Effector memory CD4-positive, alpha-beta T cell (primary cell): ENCODE measurements around the gene SCAF8.
"Not testable (repeated sequence)": the region's sequence is repeated elsewhere in the genome, so short reads cannot be mapped to it uniquely, and the experiment has no call there.

Source experiments
- DNase-seq, 3 donors: peaks; one replicate each; pipeline ENCODE4 v3.0.0-alpha.2; 2020
- H3K27ac ChIP-seq: 2 replicates; pipeline ENCODE4 v1.7.0; 2013; ENCODE audit warnings: mild to moderate bottlenecking, low read length, moderate library complexity; ENCODE audit not compliant: insufficient read depth, poor library complexity, severe bottlenecking
- H3K27me3 ChIP-seq: replicated peaks from 2 replicates; pipeline ENCODE4 v1.7.0; 2013; ENCODE audit warnings: mild to moderate bottlenecking, low read length; ENCODE audit not compliant: insufficient read depth, control insufficient read depth, poor library complexity, severe bottlenecking
- H3K36me3 ChIP-seq: 2 replicates; pipeline ENCODE4 v1.7.0; 2013; ENCODE audit warnings: mild to moderate bottlenecking, low read length, moderate library complexity; ENCODE audit not compliant: control insufficient read depth, insufficient read depth
- H3K4me1 ChIP-seq: 2 replicates; pipeline ENCODE4 v1.7.0; 2013; ENCODE audit warnings: low read length, mild to moderate bottlenecking; ENCODE audit not compliant: control insufficient read depth, insufficient read depth, poor library complexity, severe bottlenecking
- H3K4me3 ChIP-seq: 2 replicates; pipeline ENCODE4 v1.7.0; 2013; ENCODE audit warnings: low read length, low read depth, mild to moderate bottlenecking; ENCODE audit not compliant: insufficient read depth, poor library complexity, severe bottlenecking
- H3K9me3 ChIP-seq: 2 replicates; pipeline ENCODE4 v1.7.0; 2013; ENCODE audit warnings: mild to moderate bottlenecking, low read length, moderate library complexity; ENCODE audit not compliant: control insufficient read depth

Gene SCAF8

DNA sequence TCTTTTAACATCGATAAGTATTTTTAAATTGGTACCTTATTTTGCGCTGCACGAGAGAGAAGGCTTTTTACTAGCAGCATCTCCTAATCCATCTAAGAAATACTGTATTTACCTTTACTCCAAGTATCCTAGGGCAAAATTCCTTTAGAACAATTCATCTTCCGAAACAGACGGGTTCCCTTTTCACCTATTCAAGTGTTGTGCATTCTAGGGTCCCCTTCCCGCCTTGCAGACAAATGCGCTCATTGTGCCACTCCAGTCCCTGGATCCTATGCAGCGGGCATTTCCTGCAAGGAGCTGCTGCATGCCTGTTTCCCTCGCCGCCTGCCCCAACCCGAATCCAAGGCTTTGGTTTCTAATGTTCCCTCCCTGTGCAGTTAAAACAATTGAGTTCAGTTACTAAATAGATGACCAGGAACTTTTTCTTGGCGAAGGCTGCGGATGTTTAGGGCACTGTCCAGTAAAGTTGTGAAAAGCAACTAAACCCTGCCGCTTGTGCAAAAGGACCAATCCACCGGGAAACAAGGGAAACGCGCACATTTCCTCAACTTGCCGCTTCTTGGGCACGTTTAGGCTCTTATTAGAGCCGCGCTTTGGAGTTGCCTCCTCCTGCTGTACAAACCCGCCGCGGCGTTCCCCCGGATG is 556 bp upstream of the SCAF8 start:
- Histone ChIP-seq H3K27me3 (no peaks in the 10 kb centered on the region), H3K9me3 (no peaks in the 10 kb centered on the region), H3K4me1 (peaks cover 19% of the 10 kb centered on the region), H3K27ac (peak overlapping the region; percentile 98), H3K4me3 (peak overlapping the region; percentile 96), H3K36me3 (no peaks in the 10 kb centered on the region)
- DNase-seq, result no peak

- DNase-seq, result peak; percentile 78 to 86 (median 85)
- H3K27me3 ChIP-seq, result no peaks in the 10 kb centered on the region
- H3K9me3 ChIP-seq, result no peaks in the 10 kb centered on the region
- H3K36me3 ChIP-seq, result no peaks in the 10 kb centered on the region
- peak overlapping the region; percentile 96 for H3K4me3 ChIP-seq
- H3K27ac ChIP-seq, result peak overlapping the region; percentile 98
- peaks cover 29% of the 10 kb centered on the region for H3K4me1 ChIP-seq
These were observed 588 bp downstream of the SCAF8 start for GRCh38 chr6:154733626-154734382.

DNA sequence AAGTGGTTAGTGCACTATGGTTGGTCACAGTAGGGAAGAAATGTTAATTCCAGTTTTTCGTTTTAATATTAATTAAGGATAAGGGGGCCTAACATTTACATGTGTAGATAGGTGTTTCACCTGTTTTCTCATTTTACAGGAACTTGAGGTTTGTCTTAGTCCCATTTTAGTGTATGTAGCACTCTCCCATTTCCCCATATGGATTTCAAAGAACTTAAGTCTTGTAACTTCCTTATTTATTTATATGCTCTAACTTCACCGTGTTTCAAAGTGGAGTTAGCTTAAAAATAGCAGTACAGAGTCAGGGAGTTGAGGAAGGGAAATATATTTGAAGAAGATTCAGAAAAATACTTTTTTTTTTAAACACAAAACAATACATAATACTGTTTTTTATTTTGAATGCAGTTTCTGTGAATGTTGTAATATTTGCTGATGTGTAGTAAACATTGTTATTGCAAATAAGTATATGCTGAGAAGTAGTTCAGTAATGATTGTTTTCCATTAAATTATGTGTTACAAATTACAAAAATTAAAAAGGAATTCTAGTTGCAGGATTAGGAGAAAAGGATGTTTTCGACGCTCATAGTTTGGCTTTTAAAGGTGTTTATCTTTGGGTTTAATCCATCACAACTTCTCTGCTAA is 3.5 kb downstream of the SCAF8 start:
- DNase-seq, result no peak
- no peaks in the 10 kb centered on the region for H3K9me3 ChIP-seq
- no peak overlapping the region for H3K27ac ChIP-seq
- H3K4me1 ChIP-seq, result peaks cover 40% of the 10 kb centered on the region
- H3K36me3 ChIP-seq, result no peaks in the 10 kb centered on the region
- H3K4me3 ChIP-seq, result no peak overlapping the region
- no peaks in the 10 kb centered on the region for H3K27me3 ChIP-seq

- no peaks in the 10 kb centered on the region for H3K9me3 ChIP-seq
These were observed 4.2 kb downstream of the SCAF8 start for GRCh38 chr6:154737424-154737823.

GRCh38 chr6:154738551-154738961 is 5.3 kb downstream of the SCAF8 start:
- no peaks in the 10 kb centered on the region for H3K27me3 ChIP-seq
- peaks cover 36% of the 10 kb centered on the region for H3K4me1 ChIP-seq
- no peak overlapping the region for H3K27ac ChIP-seq
- no peak overlapping the region for H3K4me3 ChIP-seq
- DNase-seq, result no peak
- H3K36me3 ChIP-seq, result no peaks in the 10 kb centered on the region
- H3K9me3 ChIP-seq, result no peaks in the 10 kb centered on the region

More at GRCh38 chr6:154737424-154737823, 4.2 kb downstream of the SCAF8 start:
- H3K4me1 ChIP-seq, result peaks cover 40% of the 10 kb centered on the region
- no peak for DNase-seq
- no peaks in the 10 kb centered on the region for H3K36me3 ChIP-seq
- H3K27me3 ChIP-seq, result no peaks in the 10 kb centered on the region
- H3K27ac ChIP-seq, result no peak overlapping the region
- H3K4me3 ChIP-seq, result peak overlapping the region; percentile 4

DNA sequence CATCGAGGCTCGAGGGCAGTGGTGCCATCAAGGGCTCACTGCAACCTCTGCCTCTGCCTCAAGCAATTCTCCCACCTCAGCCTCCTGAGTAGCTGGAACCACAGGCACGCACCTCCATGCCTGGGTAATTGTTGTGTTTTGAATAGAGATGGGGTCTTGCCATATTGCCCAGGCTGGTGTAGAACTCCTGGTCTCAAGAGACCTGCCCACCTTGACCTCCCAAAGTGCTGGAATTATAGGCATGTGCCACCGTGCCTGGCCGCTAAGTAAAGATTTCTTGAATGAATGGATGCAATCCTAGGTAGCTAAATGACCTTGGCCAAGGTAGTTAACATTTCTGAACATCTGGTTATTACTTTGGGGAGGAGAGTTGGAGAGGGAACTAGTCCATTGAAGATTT is 7.4 kb downstream of the SCAF8 start:
- no peaks in the 10 kb centered on the region for H3K27me3 ChIP-seq
- no peaks in the 10 kb centered on the region for H3K9me3 ChIP-seq
- no peak overlapping the region for H3K4me3 ChIP-seq
- no peak overlapping the region for H3K27ac ChIP-seq
- DNase-seq, result no peak
- no peaks in the 10 kb centered on the region for H3K36me3 ChIP-seq
- H3K4me1 ChIP-seq, result peaks cover 30% of the 10 kb centered on the region

DNA sequence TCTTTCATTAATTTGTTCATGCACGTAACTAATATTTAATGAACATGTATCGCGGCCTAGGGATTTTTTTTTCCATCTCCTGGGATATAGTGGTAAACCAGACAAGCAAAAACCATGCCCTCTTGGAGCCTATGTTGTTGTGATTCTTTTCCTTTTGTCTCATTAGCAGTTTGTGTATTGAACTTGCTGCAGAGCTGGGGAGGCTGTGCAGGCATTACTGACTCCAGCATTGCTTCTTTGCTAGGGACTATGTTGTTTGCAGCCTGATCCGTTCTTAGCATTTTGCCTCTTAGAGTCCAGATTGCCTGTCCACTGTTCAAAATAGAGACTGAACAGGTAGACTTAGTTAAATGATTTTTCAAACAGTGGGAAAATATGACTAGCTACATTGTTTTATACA is 9.7 kb downstream of the SCAF8 start:
- H3K27ac ChIP-seq, result no peak overlapping the region
- no peaks in the 10 kb centered on the region for H3K9me3 ChIP-seq
- DNase-seq, result no peak
- H3K4me1 ChIP-seq, result peaks cover 25% of the 10 kb centered on the region
- no peaks in the 10 kb centered on the region for H3K36me3 ChIP-seq
- H3K27me3 ChIP-seq, result no peaks in the 10 kb centered on the region
- H3K4me3 ChIP-seq, result no peak overlapping the region

DNA sequence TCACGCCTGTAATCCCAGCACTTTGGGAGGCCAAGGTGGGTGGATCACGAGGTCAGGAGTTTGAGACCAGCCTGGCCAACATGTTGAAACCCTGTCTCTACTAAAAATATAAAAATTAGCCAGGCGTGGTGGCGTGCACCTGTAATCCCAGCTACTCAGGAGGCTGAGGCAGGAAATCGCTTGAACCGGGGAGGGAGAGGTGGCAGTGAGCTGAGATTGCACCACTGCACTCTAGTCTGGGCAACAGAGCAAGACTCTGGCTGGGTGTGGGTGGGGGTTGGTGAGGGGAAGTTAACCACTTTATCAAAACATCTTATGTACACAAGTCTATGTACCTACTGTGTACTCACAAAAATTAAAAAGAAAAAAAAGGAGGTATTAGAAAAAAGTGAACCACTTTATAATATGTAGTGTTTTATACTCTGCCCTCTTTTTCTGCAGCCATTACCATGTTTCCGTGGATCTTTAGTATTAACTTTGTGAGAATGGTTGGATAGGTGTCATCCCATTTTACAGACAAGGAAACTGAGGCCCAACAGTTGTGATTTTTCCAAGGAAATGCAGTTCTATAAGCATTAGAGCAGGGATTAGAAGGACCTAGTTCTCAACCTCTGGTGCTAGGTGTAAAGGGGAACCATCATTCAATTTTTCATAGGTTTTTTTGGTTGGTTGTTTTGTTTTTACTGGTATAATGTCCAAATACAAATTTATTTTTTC is 11.0 kb downstream of the SCAF8 start:
- not testable (repeated sequence) for H3K27ac ChIP-seq, DNase-seq, H3K4me3 ChIP-seq, H3K9me3 ChIP-seq, H3K27me3 ChIP-seq, H3K36me3 ChIP-seq
- H3K4me1 ChIP-seq, result peaks cover 16% of the 10 kb centered on the region

GRCh38 chr6:154745243-154745642 is 12.0 kb downstream of the SCAF8 start:
- H3K4me1 ChIP-seq, result peaks cover 11% of the 10 kb centered on the region
- H3K36me3 ChIP-seq, result no peaks in the 10 kb centered on the region
- H3K27ac ChIP-seq, result no peak overlapping the region
- DNase-seq, result no peak
- H3K4me3 ChIP-seq, result no peak overlapping the region
- no peaks in the 10 kb centered on the region for H3K9me3 ChIP-seq
- no peaks in the 10 kb centered on the region for H3K27me3 ChIP-seq
